GM19351 (cell line): ENCODE results near the gene ATOH1.
A peak's percentile ranks its signal among the peaks of the same experiment; 100 is the strongest.

Experiments used
- ATAC-seq: cut with Tn5 transposase; IDR thresholded peaks from one replicate; pipeline ENCODE4 v1.9.1; 2021; ENCODE audit warnings: mild to moderate bottlenecking, moderate library complexity; ENCODE audit not compliant: unreplicated experiment

Gene ATOH1

DNA sequence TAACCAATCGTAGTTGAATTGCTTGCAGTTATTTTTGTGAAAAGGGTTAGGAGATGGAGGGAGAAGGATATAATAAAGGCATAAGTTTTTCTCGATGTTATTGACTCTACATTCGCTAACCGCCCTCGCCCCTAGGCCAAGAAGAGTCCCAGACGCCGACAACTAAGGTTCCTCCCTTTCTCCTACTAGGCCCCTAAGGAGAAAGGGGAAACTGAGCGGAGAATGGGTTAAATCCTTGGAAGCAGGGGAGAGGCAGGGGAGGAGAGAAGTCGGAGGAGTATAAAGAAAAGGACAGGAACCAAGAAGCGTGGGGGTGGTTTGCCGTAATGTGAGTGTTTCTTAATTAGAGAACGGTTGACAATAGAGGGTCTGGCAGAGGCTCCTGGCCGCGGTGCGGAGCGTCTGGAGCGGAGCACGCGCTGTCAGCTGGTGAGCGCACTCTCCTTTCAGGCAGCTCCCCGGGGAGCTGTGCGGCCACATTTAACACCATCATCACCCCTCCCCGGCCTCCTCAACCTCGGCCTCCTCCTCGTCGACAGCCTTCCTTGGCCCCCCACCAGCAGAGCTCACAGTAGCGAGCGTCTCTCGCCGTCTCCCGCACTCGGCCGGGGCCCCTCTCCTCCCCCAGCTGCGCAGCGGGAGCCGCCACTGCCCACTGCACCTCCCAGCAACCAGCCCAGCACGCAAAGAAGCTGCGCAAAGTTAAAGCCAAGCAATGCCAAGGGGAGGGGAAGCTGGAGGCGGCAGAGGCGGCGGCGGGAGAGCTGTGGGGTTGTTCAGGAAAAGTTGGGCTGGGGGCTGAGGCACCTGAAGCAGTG lies 5.9 kb downstream of the ATOH1 start:
- no peak for ATAC-seq

DNA sequence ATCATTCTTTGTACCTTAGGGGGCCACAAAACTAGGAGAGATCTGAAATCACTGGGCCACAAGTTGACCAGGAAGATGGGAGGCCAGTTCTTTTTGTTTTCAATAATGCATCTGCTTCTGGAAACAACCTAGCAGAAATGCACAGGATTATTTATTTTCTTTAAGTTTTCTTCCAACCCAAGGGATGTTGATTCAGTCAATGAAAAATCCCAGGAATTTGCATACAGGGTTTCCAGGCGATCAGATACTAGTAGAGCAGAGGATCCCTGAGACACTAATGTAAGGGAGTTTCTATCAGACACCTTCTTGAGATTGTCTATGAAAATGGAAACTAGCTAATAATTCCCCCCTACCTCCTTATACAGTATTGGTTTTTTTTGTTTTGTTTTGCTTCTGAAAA lies 7.4 kb downstream of the ATOH1 start:
- ATAC-seq = no peak

GRCh38 chr4:93839704-93840103 lies 11.2 kb downstream of the ATOH1 start:
- ATAC-seq = no peak

DNA sequence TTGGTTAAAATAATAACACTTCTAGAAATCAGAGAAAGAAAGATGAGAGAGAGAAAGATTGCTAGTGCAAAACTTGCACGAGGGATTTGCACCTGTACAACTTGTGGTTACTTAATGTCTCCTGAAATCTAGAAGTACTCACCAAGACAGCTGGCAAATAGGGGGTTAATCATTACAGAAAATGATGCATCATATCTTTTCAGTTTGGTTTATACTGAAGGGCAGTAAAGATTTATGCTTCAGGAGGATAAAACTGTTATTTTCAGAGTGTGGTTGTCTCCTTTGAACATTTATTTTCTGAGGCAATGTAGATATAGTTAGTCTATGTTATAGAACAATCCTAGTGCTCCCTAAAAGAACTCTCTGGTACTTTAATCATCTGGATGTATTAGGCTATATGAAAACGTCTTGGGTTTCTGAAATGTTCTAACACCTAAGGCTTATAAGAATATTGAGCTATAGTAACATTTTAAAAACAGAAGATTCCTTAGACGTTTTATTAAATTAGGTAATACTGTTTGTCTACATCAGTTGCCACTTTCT lies 13.3 kb downstream of the ATOH1 start:
- no peak for ATAC-seq

GRCh38 chr4:93842601-93843252 lies 14.2 kb downstream of the ATOH1 start:
- no peak for ATAC-seq

DNA sequence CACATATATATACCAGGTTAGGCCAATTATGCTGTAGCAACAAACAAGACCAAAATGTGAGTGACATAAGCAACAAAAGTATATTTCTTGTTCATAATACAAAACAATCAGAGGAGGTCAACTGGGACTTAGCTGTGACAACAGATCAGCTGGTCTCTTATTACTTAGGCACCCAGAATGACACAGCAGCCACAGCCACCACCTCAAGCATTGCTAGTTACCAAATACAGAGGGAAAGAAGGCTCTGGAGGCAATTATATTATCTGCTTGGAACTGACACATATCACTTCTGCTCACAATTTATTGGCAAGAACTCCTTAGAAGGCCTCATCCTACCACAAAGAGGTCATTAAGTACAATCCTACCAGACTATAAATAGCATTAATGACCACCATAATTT lies 15.2 kb downstream of the ATOH1 start:
- no peak for ATAC-seq

GRCh38 chr4:93852680-93853079 lies 24.1 kb downstream of the ATOH1 start:
- ATAC-seq = no peak

GRCh38 chr4:93855926-93856325 lies 27.4 kb downstream of the ATOH1 start:
- no peak for ATAC-seq

- peak; percentile 68 for ATAC-seq
Measured at GRCh38 chr4:93865650-93866049, 37.1 kb downstream of the ATOH1 start.

GRCh38 chr4:93867416-93868001 lies 39.0 kb downstream of the ATOH1 start:
- ATAC-seq = no peak

DNA sequence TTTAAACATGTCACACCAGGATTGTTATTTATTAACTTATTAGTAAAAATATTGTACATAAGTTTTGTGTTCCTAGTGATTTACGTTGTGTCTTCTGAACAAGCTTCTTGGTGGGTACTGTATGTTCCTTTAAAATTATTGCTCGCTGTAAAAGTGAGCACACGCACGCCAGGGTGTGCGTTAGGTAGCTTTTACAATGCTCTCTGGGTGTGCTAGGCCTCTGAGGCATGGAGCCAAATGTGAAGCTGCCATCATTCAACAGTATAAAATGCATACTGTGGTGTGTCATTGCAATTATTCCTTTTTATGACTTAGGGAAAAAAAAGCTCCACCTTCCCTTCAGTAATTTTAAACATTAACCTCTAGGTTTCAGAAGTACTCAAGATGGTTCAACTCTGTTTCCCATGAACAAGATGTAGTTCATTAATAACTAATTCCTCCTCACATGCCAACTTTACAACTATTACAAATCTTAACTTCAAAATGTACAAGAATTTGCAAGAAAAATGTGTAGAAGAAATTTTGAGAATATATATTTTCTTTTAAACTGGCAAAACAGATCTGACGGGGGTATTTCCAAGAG lies 42.4 kb downstream of the ATOH1 start:
- no peak for ATAC-seq

- no peak for ATAC-seq
Measured at GRCh38 chr4:93876754-93877153, 48.2 kb downstream of the ATOH1 start.

DNA sequence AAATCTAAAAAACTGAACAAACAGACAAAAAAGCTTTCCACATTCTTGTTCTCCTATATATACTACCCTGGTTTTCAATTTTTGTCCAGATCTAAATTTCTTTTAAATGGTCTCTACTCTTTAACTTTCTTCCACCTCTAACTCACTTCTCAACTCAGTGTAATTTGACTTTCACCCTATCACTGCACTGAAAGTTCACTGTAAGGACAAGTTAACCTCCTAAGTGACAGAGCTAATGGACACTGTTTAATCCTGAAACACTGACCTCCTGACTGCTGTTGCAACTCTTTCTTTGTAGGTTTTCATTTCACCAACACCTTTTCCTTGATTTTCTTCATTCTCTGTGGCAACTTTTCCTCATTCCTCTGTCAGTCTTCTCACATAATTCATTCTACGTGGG lies 50.0 kb downstream of the ATOH1 start:
- no peak for ATAC-seq

DNA sequence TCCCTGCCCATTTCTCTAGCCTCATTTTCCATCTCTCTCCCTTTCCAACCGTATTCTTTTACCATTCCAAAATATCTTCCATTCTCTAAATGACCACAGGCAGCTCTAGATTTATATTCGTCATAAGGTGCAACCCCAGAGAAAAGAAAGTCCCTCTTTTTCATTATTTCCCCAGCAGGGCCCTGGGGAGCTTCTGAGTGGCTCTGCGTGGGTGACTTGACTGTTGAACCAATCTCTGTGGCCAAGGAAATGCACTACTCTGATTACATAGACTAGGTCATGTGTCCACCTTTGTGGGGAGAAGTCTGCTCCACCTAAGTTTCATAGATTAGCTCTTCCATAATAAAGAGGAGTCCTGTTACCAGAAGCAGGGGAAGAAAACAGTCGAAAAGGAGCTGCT lies 51.4 kb downstream of the ATOH1 start:
- ATAC-seq = peak; percentile 93
